Neuronal stem cell (in vitro differentiated cells): ENCODE data around the gene RASSF8.

ENCODE experiments used
- DNase-seq: peaks from one replicate; pipeline ENCODE4 v3.0.0-alpha.2; 2013; ENCODE audit warnings: low spot score
- H2AFZ ChIP-seq: one replicate; pipeline ENCODE4 v1.6.1; 2013; ENCODE audit warnings: mild to moderate bottlenecking, low read length, inconsistent platforms
- H2AK5ac ChIP-seq: 2 replicates; pipeline ENCODE4 v1.6.1; 2013; ENCODE audit warnings: low read depth, mild to moderate bottlenecking, inconsistent platforms, low read length, moderate library complexity, mixed read lengths
- H2BK120ac ChIP-seq: 2 replicates; pipeline ENCODE4 v1.6.1; 2013; ENCODE audit warnings: low read depth, mild to moderate bottlenecking, inconsistent platforms, low read length, moderate library complexity, mixed read lengths
- H2BK12ac ChIP-seq: one replicate; pipeline ENCODE4 v1.6.1; 2013; ENCODE audit warnings: low read length, inconsistent platforms
- H2BK15ac ChIP-seq: 2 replicates; pipeline ENCODE4 v1.6.1; 2013; ENCODE audit warnings: mild to moderate bottlenecking, low read length, inconsistent platforms, mixed read lengths
- H2BK5ac ChIP-seq: one replicate; pipeline ENCODE4 v1.6.1; 2013; ENCODE audit warnings: inconsistent platforms, mild to moderate bottlenecking, low read length, moderate library complexity
- H3K14ac ChIP-seq: one replicate; pipeline ENCODE4 v1.6.1; 2013; ENCODE audit warnings: low read length, inconsistent platforms
- H3K18ac ChIP-seq: 2 replicates; pipeline ENCODE4 v1.6.1; 2013; ENCODE audit warnings: low read length, inconsistent platforms
- H3K23ac ChIP-seq: 2 replicates; pipeline ENCODE4 v1.6.1; 2013; ENCODE audit warnings: low read depth, mild to moderate bottlenecking, mixed read lengths, low read length, inconsistent platforms; ENCODE audit not compliant: poor library complexity
- H3K27ac ChIP-seq: replicated peaks from 3 replicates; pipeline ENCODE4 v1.5.1; 2013; ENCODE audit warnings: low read length, inconsistent platforms
- H3K27me3 ChIP-seq, 3 experiments: 2 replicates each; pipeline ENCODE4 v1.6.1; 2013; ENCODE audit warnings: low read length in 3 of 3, mild to moderate bottlenecking in 2 of 3, inconsistent platforms in 1 of 3, low read depth in 1 of 3, mixed read lengths in 1 of 3, moderate library complexity in 1 of 3; ENCODE audit not compliant: control insufficient read depth in 3 of 3, insufficient read depth in 3 of 3
- H3K36me3 ChIP-seq, 2 donors: replicated peaks in 1 of 2; 2 replicates each; pipeline ENCODE4 v1.6.1; 2013; ENCODE audit warnings: low read length in 2 of 2; ENCODE audit not compliant: control insufficient read depth in 2 of 2, insufficient read depth in 2 of 2
- H3K4ac ChIP-seq: 2 replicates; pipeline ENCODE4 v1.6.1; 2013; ENCODE audit warnings: inconsistent platforms, mild to moderate bottlenecking, low read length, moderate library complexity
- H3K4me1 ChIP-seq, 2 donors: 1 replicate in 1 of 2; 2 replicates in 1 of 2; pipeline ENCODE4 v1.6.1; 2013; ENCODE audit warnings: low read length in 2 of 2, low read depth in 1 of 2; ENCODE audit not compliant: control insufficient read depth in 2 of 2, insufficient read depth in 1 of 2
- H3K4me2 ChIP-seq: one replicate; pipeline ENCODE4 v1.6.1; 2013; ENCODE audit warnings: mild to moderate bottlenecking, low read length, inconsistent platforms; ENCODE audit not compliant: insufficient read depth, poor library complexity, severe bottlenecking
- H3K4me3 ChIP-seq, 2 donors: 2 replicates each; pipeline ENCODE4 v1.5.1; 2013; ENCODE audit warnings: low read length in 2 of 2, mild to moderate bottlenecking in 2 of 2, inconsistent platforms in 1 of 2, moderate library complexity in 1 of 2
- H3K79me1 ChIP-seq: one replicate; pipeline ENCODE4 v1.6.1; 2013; ENCODE audit warnings: low read depth, mild to moderate bottlenecking, inconsistent platforms, low read length, moderate library complexity
- H3K9ac ChIP-seq: one replicate; pipeline ENCODE4 v1.6.1; 2013; ENCODE audit warnings: mild to moderate bottlenecking, low read depth, low read length, inconsistent platforms; ENCODE audit not compliant: poor library complexity
- H3K9me3 ChIP-seq, 2 donors: replicated peaks in 1 of 2; 2 replicates each; pipeline versions ENCODE3 to v1.6.1; 2013; ENCODE audit warnings: low read length in 2 of 2, mild to moderate bottlenecking in 2 of 2, inconsistent platforms in 1 of 2, low read depth in 1 of 2, mixed read lengths in 1 of 2, moderate library complexity in 1 of 2; ENCODE audit not compliant: control insufficient read depth in 2 of 2, insufficient read depth in 1 of 2
- H4K8ac ChIP-seq: one replicate; pipeline ENCODE4 v1.6.1; 2013; ENCODE audit warnings: low read depth, mild to moderate bottlenecking, inconsistent platforms, low read length, moderate library complexity
- H4K91ac ChIP-seq: one replicate; pipeline ENCODE4 v1.6.1; 2013; ENCODE audit warnings: low read length, low read depth, mild to moderate bottlenecking, inconsistent platforms; ENCODE audit not compliant: poor library complexity
- WGBS, 2 donors: extraction: QIAGEN DNeasy Blood & Tissue Kit; methylation state at CpG; one replicate each; pipeline ENCODE4 v1.1.7; 2013; ENCODE audit warnings: missing lambda C conversion rate in 2 of 2, mixed read lengths in 1 of 2; ENCODE audit not compliant: insufficient read length in 2 of 2, insufficient replicate concordance in 1 of 2; ENCODE audit errors: extremely low coverage in 2 of 2; 5-methylcytosine and 5-hydroxymethylcytosine counted together

Gene RASSF8

DNA sequence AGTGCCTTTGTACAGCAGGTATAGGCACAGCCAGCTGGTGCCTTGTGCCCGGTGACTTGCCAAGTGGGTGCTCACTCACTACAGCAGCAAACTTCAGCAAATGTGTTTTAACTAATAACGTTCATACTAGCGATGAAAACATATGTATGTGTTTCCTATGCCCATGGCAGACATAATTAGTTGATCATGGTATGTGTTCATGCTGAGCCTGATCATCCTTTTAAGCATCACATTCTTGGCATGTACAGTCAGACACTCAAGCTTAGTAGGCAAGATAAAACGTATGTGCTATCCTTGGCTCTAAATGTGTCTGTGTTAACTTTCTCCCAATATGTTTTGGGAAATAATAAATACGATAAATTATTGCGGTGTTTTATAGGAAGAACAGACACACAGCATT, 55.6 kb downstream of the RASSF8 start:
- no CpG with 5 or more reads among the region's 6 CpGs for WGBS, 2 donors
- no peak for DNase-seq
- no peak overlapping the region for H3K9ac ChIP-seq

DNA sequence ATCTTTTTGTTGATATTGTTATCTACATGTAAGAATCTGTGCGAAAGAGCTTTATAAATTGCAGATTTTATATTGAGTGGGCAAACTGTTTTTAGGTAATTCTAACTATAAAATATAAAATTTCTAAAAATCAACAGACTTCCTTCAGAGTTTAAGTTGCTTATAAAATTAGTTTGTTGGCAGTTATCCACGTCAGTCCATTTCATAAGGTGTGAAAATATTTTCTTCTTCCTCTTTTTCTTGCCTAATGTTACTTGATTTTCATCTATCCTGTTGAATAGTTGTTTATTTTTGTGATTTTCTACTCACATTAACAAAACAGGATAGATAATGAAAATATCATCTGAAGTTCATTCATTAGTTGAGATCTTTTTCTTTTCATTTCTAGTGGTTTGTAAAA, 58.0 kb downstream of the RASSF8 start:
- H3K9ac ChIP-seq = no peak overlapping the region
- peaks cover 0 to 3% of the 10 kb centered on the region in 2 donors for H3K9me3 ChIP-seq
- H2BK120ac ChIP-seq = no peak overlapping the region
- H3K4me3 ChIP-seq = no peak overlapping the region
- H3K4ac ChIP-seq = no peak overlapping the region
- H3K79me1 ChIP-seq = peaks cover 5% of the 10 kb centered on the region
- H2BK12ac ChIP-seq = no peak overlapping the region
- WGBS, 2 donors = no CpG with 5 or more reads among the region's 2 CpGs
- DNase-seq = no peak
- H3K36me3 ChIP-seq = no peaks in the 10 kb centered on the region
- no peak overlapping the region for H3K23ac ChIP-seq
- no peak overlapping the region for H2AK5ac ChIP-seq
- no peak overlapping the region for H2BK5ac ChIP-seq
- H3K27ac ChIP-seq = no peak overlapping the region
- no peak overlapping the region for H4K91ac ChIP-seq
- H3K14ac ChIP-seq = no peak overlapping the region
- peaks cover 0 to 9% of the 10 kb centered on the region in 2 donors for H3K4me1 ChIP-seq
- H2AFZ ChIP-seq = no peak overlapping the region
- H3K4me2 ChIP-seq = no peak overlapping the region
- no peak overlapping the region for H3K18ac ChIP-seq
- no peaks in the 10 kb centered on the region for H3K27me3 ChIP-seq
- H2BK15ac ChIP-seq = no peak overlapping the region
- H4K8ac ChIP-seq = no peak overlapping the region

More for the DNA sequence above, 55.6 kb downstream of the RASSF8 start:
- no peak overlapping the region for H2BK15ac ChIP-seq
- no peak overlapping the region for H2BK5ac ChIP-seq
- H3K9me3 ChIP-seq = peaks cover 0 to 3% of the 10 kb centered on the region in 2 donors
- H2BK12ac ChIP-seq = no peak overlapping the region
- H3K4me3 ChIP-seq = no peak overlapping the region
- H3K14ac ChIP-seq = no peak overlapping the region
- H3K27ac ChIP-seq = no peak overlapping the region
- H2AFZ ChIP-seq = no peak overlapping the region
- no peak overlapping the region for H3K18ac ChIP-seq
- H3K79me1 ChIP-seq = peaks cover 5% of the 10 kb centered on the region
- H3K4me2 ChIP-seq = no peak overlapping the region
- H2BK120ac ChIP-seq = no peak overlapping the region
- no peak overlapping the region for H3K4ac ChIP-seq
- no peak overlapping the region for H4K91ac ChIP-seq
- H4K8ac ChIP-seq = no peak overlapping the region
- H3K27me3 ChIP-seq = no peaks in the 10 kb centered on the region
- peaks cover 3 to 16% of the 10 kb centered on the region in 2 donors for H3K4me1 ChIP-seq
- no peak overlapping the region for H2AK5ac ChIP-seq
- no peak overlapping the region for H3K23ac ChIP-seq
- no peaks in the 10 kb centered on the region for H3K36me3 ChIP-seq

- DNase-seq = peak; percentile 60
- Histone ChIP-seq H3K27me3 (no peaks in the 10 kb centered on the region), H3K27ac (no peak overlapping the region), H3K9me3 (peaks cover 0 to 3% of the 10 kb centered on the region in 2 donors), H2BK15ac (no peak overlapping the region), H4K91ac (no peak overlapping the region), H3K9ac (no peak overlapping the region), H2BK5ac (no peak overlapping the region), H3K18ac (no peak overlapping the region), H3K4me2 (no peak overlapping the region), H3K4me3 (no peak overlapping the region), H3K4ac (no peak overlapping the region), H3K14ac (no peak overlapping the region), H2BK120ac (no peak overlapping the region), H3K79me1 (peaks cover 5% of the 10 kb centered on the region), H3K4me1 (peaks cover 0 to 9% of the 10 kb centered on the region in 2 donors), H3K23ac (no peak overlapping the region), H2AFZ (no peak overlapping the region), H4K8ac (no peak overlapping the region), H3K36me3 (no peaks in the 10 kb centered on the region), H2AK5ac (no peak overlapping the region), H2BK12ac (no peak overlapping the region)
- no CpG with 5 or more reads among the region's 4 CpGs for WGBS, 2 donors
Measured at GRCh38 chr12:26017484-26018211, 59.2 kb downstream of the RASSF8 start.

DNA sequence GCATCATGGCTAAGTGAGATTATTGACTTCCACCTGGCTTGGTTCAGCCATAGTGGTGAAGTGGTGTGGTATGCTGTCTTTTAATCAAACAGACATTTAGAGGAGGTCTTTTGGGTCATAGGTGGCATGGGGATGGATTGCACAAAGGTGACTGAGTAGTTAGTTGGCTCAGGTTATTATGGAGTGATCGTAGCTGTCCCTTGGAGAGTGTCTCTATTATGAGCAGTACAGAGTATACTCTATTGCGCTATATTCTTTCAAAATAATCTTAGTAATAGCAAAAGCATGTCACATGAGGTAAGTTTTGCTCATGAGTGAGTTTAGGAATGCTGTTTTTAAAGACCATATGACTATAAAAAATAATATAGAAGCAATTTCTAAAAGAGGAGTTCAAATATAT, 60.4 kb downstream of the RASSF8 start:
- H3K4me1 ChIP-seq = peaks cover 0 to 8% of the 10 kb centered on the region in 2 donors
- no peak overlapping the region for H2AFZ ChIP-seq
- no peak overlapping the region for H3K4me2 ChIP-seq
- H2BK15ac ChIP-seq = no peak overlapping the region
- no peak overlapping the region for H3K4ac ChIP-seq
- H3K36me3 ChIP-seq = no peaks in the 10 kb centered on the region
- no peak for DNase-seq
- no peak overlapping the region for H2BK5ac ChIP-seq
- H2BK120ac ChIP-seq = no peak overlapping the region
- no peak overlapping the region for H3K4me3 ChIP-seq
- no peak overlapping the region for H3K9ac ChIP-seq
- no peak overlapping the region for H2BK12ac ChIP-seq
- no peak overlapping the region for H3K14ac ChIP-seq
- no CpG with 5 or more reads among the region's 2 CpGs for WGBS, 2 donors
- H3K23ac ChIP-seq = no peak overlapping the region
- H3K79me1 ChIP-seq = peaks cover 4% of the 10 kb centered on the region
- peaks cover 0 to 6% of the 10 kb centered on the region in 2 donors for H3K9me3 ChIP-seq
- no peak overlapping the region for H3K27ac ChIP-seq
- no peaks in the 10 kb centered on the region for H3K27me3 ChIP-seq
- H3K18ac ChIP-seq = no peak overlapping the region
- no peak overlapping the region for H4K8ac ChIP-seq
- H2AK5ac ChIP-seq = no peak overlapping the region
- H4K91ac ChIP-seq = no peak overlapping the region
